HG03280 (cell line): ENCODE measurements around the gene CRTAP.
"Not testable (repeated sequence)": the region's sequence is repeated elsewhere in the genome, so short reads cannot be mapped to it uniquely, and the experiment has no call there.

Source experiments
- ATAC-seq: cut with Tn5 transposase; IDR thresholded peaks from one replicate; pipeline ENCODE4 v1.9.1; 2021; ENCODE audit warnings: mild to moderate bottlenecking, moderate library complexity; ENCODE audit not compliant: unreplicated experiment

The CRTAP gene

DNA sequence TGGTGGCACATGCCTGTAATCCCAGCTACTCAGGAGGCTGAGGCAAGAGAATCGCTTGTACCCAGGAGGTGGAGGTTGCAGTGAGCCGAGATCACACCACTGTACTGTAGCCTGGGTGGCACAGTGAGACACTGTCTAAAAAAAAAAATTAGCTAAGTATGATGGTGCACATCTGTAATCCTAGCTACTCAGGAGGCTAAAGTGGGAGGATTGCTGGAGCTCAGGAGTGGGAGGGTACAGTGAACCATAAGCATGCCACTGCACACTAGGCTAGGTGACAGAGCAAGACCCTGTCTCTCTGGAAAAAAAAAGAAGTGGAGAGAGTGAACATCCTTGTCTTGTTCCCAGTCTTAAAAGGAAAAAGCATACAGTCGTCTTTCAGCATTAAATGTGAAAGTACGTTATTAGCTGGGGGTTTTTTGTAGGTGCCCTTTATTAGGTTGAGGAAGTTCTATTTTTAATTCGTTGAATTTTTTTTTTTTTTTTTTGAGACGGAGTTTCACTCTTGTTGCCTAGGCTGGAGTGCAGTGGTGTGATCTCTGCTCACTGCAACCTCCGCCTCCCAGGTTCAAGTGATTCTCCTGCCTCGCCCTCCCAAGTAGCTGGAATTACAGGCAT is 25.3 kb downstream of the CRTAP start:
- not testable (repeated sequence) for ATAC-seq

DNA sequence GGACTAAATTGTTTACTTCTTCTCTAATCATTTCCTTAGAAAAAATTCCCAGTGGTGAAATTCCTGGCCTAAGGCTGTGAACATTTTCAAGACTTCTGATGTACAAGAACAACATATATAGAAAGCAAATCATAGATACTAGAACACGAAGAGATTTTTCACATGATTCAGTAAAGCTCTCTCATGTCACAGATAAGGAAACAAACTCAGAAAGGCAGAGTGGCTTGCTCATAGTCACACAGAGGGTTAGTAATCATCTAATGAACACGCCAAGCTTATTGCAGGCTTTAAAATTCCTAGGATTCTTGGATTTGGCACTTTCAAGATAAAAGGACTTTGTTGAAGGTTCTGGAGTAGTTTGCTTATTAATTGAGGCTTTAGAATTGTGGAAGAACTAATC is 26.2 kb downstream of the CRTAP start:
- ATAC-seq: no peak

- no peak for ATAC-seq
Observed at GRCh38 chr3:33141006-33141405, 27.2 kb downstream of the CRTAP start.

GRCh38 chr3:33144433-33144832 is 30.6 kb downstream of the CRTAP start:
- no peak for ATAC-seq

- ATAC-seq: no peak
Observed at GRCh38 chr3:33145221-33145900, 31.5 kb downstream of the CRTAP start.

DNA sequence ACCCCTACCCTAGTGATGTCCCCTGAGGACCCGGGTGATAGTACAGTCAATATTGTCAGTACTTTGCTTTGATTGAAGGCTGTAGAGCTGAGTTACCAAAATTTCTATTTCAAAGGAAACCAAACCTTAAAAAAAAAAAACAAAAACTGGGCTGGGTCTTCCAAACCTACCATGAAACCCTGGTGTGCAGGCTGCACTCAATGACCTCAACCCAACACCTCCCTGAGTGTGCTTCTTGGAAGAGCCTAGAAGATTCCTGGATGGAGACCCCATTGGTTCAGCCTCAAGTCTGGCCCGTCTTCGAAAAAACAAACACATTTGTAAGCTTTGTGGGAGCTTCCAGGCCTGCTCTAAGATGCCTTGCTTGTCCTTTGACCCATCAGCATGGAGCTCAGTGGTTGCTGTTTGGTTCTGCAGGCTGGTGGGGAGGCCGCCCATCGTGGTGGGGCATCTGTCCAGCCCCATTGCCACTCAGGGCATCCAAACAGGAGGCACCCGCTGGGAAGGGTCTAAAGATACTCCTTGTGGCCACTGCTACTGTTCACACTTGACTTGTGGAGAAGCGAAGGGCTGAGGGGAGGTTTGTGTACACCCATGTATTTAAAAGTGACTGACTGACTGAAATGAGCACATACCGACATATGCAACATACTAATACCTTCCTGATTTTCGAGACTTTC is 32.2 kb downstream of the CRTAP start:
- ATAC-seq: no peak

DNA sequence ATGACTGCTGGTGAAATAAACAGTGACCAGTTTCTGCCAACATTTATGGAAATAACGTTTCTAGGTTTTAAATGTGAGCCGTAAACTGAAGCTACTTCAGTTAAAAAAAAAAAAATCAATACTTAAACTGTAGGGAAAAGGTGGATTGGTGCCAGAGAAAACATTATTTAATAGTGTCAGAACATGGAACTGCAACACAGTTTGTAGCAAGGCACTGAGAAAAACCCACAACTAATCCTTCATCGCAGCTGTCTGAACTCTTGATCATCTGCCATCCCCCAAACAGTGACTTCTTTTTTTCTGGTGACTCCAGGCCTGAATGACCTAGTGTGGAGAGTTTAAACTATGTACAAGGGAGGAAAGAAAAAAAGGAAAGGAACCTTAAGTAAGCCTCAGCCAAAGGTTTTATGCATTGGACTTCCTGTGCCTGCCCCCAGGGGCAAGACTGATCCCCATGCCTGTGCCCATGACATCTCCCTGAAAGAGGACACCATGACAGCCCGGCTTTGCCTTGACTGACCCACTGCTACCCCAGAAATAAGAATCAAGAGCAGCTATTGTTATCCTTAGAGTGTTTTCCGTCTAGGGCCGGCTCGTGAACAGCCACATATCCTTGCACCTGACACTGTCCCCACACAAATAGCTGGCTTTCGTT is 33.1 kb downstream of the CRTAP start:
- no peak for ATAC-seq

DNA sequence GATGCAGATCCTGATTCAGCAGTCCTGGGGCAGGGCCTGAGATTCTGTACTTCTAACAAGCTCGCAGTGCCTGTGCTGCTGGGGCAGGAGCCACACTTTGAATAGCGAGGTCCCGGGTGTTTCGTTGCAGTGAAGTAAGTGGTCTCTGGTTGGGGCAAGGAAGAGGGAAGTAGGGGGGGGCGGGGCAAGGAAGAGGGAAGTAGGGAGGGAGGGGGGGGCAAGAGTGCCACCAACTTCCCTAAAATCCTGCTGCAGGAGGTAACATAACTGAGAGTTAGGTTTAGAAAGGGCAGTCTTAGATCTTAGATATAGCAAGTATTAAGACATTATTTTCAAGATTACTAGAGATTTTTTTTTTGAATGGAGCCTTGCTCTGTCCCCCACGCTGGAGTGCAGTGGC is 35.5 kb downstream of the CRTAP start:
- ATAC-seq: no peak

- ATAC-seq: no peak
Observed at GRCh38 chr3:33152363-33153360, 38.8 kb downstream of the CRTAP start.

GRCh38 chr3:33153782-33154181 is 40.0 kb downstream of the CRTAP start:
- ATAC-seq: no peak

DNA sequence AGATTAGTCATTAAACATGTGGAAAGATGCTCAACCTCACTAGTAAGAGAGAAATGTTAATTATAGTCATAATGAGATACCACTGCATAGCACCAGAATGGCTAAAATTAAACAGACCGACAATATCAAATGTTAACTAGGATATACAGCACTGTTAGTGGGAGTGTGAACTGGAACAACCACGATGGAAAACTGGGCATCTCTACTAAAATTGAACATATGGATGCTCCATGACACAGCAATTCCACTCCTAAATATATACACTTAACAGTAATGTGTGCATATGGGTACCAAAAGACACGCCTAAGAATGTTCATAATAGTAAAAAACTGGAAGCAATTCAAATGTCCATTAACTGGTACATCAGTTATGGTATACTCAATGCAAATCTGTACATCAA is 41.5 kb downstream of the CRTAP start:
- ATAC-seq: no peak

GRCh38 chr3:33159234-33159633 is 45.4 kb downstream of the CRTAP start:
- no peak for ATAC-seq

DNA sequence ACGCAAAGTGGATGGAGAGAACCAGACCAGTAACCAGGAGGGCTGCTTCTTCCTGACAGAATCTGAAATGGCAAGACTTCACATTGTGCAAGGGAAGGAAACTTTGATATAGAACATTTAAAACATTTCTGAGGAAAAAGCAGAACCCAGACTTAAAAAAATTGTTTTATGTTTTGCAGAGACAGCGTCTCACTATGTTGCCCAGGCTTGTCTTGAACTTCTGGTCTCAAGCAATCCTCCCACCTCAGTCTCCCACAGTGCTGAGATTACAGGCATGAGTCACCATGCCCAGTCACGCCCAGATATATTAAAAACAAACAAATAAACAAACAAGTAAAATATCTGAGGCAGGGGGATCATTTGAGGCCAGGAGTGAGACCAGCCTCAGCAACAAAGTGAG is 46.2 kb downstream of the CRTAP start:
- ATAC-seq: no peak

- ATAC-seq: not testable (repeated sequence)
Observed at GRCh38 chr3:33162621-33163020, 48.8 kb downstream of the CRTAP start.

GRCh38 chr3:33165372-33165771 is 51.6 kb downstream of the CRTAP start:
- ATAC-seq: no peak

DNA sequence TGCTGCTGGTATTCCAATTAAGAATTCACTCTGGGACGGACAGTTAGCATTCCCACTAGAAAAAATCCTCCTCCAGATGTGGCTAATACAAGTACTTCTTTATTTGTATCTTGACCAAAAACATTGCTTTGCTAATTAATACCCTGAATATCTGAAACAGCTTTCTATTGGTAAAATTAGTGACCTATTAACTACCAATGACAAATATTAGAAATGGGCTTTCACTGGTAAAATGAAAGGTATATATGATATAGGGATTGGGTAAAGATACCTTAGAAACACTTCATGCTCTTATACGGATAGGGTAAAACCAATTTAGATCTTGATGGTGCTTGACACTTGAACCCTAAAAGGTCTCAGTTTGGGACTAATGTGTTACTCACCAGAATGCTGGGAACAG is 52.3 kb downstream of the CRTAP start:
- no peak for ATAC-seq

DNA sequence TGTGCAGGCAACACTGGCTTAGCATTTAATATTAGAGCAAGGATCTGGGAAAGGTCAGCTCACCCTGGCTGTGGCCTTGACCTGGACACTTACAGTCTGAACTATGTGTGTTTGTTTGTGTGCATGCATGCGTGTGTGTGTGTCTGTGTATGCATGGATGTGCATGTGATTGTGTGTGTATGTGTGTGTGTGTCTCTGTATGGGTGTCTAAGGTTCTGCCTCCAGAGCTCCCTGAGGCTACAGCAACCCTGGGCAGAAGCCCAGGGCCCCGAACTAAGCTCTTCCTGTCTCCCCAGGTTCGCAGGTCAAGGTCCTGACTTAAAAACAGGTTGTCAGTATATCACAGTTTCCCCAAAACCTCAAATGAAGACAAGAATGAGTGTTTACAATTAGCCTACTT is 53.5 kb downstream of the CRTAP start:
- no peak for ATAC-seq

DNA sequence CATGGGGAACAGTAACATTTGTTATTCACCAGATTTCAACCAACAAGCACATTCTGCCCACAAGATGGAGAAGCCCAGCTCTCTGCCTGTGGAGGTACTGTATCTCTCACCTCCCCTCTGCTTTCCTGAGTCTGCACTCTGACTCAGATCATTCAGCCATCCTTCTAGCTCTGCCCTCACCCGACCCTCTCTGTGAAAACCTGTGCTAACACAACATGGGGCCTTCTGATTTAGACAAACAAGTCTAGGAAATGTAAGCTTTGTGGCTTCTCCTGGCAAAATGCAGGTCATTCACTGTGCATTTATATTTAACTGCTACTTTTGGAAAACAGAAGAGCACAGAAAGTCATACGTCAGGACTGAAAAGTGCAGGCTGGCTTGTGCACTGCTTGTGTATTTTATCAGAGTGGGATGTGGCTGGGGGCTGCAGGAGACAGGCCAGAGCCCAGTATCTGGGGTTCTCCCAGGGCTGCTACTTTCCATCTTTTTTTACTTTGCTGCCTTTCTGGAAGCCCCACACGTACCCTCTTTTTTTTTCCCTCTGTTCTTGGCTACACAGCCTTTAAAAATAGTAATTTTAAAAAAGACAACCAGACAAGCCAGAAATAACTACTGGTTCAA is 54.0 kb downstream of the CRTAP start:
- ATAC-seq: no peak

DNA sequence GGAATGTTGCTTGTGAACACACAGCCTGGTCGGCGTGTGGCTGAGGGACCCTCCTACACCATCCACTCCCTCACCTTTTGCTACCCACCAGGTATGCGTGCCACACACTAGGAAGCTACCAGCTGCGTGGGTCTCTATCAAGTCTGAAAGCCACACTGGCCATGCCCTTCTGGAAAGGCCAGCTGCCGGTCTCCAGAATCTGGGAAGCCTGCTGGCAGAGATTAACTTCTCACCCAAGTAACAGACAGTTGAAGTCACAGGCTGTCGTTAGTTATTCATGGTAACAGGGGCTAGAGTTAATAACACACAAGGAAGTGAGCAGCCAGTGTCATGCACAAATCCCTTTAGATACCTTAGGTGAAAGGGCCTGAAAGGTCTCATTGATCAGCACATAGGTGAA is 56.7 kb downstream of the CRTAP start:
- ATAC-seq: no peak

- no peak for ATAC-seq
Observed at GRCh38 chr3:33171580-33171979, 57.8 kb downstream of the CRTAP start.
